Hepatocyte (in vitro differentiated cells): Measurements from ENCODE around the gene GPR61. TPM values are rescaled to one million over a fixed set of nuclear protein-coding genes. Genes with fewer than 3 reads are reported as not detected.

ENCODE experiments used
- DNase-seq: peaks from one replicate; pipeline ENCODE4 v3.0.0-alpha.2; 2016; ENCODE audit warnings: low spot score
- H2AFZ ChIP-seq: fragments of 200-600 bp; sonication (generic); 2 replicates; pipeline ENCODE4 v1.6.0; 2016; ENCODE audit warnings: antibody characterized with exemption, mild to moderate bottlenecking
- H3K27ac ChIP-seq: fragments of 200-600 bp; sonication (generic); 2 replicates; pipeline ENCODE4 v1.5.1; 2016; ENCODE audit warnings: mild to moderate bottlenecking
- H3K27me3 ChIP-seq: fragments of 200-600 bp; sonication (generic); 2 replicates; pipeline ENCODE4 v1.6.1; 2016
- H3K36me3 ChIP-seq: fragments of 200-600 bp; sonication (generic); replicated peaks from 2 replicates; pipeline ENCODE4 v1.5.1; 2016; ENCODE audit warnings: low read depth; ENCODE audit not compliant: insufficient read depth
- H3K4me1 ChIP-seq: fragments of 200-600 bp; sonication (generic); 2 replicates; pipeline ENCODE4 v1.5.1; 2016; ENCODE audit warnings: mild to moderate bottlenecking, moderate library complexity; ENCODE audit not compliant: insufficient read depth
- H3K4me2 ChIP-seq: fragments of 200-600 bp; sonication (generic); 2 replicates; pipeline ENCODE4 v1.6.0; 2016
- H3K4me3 ChIP-seq: fragments of 200-600 bp; sonication (generic); 2 replicates; pipeline ENCODE4 v1.5.1; 2016; ENCODE audit warnings: mild to moderate bottlenecking
- H3K79me2 ChIP-seq: fragments of 200-600 bp; sonication (generic); 2 replicates; pipeline ENCODE4 v1.6.0; 2017; ENCODE audit warnings: mild to moderate bottlenecking
- H3K9me2 ChIP-seq: fragments of 200-600 bp; sonication (generic); replicated peaks from 2 replicates; pipeline ENCODE4 v1.6.0; 2017; ENCODE audit warnings: mild to moderate bottlenecking; ENCODE audit not compliant: insufficient read depth
- H3K9me3 ChIP-seq: fragments of 200-600 bp; sonication (generic); 2 replicates; pipeline ENCODE4 v1.5.1; 2016; ENCODE audit warnings: low read depth, mild to moderate bottlenecking
- H4K20me1 ChIP-seq: fragments of 200-600 bp; sonication (generic); 2 replicates; pipeline ENCODE4 v1.6.0; 2016; ENCODE audit warnings: mild to moderate bottlenecking; ENCODE audit not compliant: insufficient read depth, poor library complexity, severe bottlenecking
- CTCF ChIP-seq: fragments of 200-600 bp; sonication (generic); IDR thresholded peaks from 2 replicates; pipeline ENCODE4 v1.5.1; 2016; ENCODE audit warnings: antibody characterized with exemption, mild to moderate bottlenecking; ENCODE audit not compliant: poor library complexity
- EZH2 ChIP-seq: fragments of 200-600 bp; sonication (generic); IDR thresholded peaks from 2 replicates; pipeline ENCODE4 v1.6.1; 2016; ENCODE audit warnings: antibody characterized with exemption, mild to moderate bottlenecking, borderline replicate concordance
- EZH2phosphoT487 ChIP-seq: fragments of 200-600 bp; sonication (generic); IDR thresholded peaks from one replicate; pipeline ENCODE4 v1.6.1; 2018; ENCODE audit warnings: antibody characterized with exemption, mild to moderate bottlenecking, low read depth, moderate library complexity; ENCODE audit not compliant: unreplicated experiment, severe bottlenecking
- WGBS: methylation state at CpG from one replicate; pipeline ENCODE4 v1.1.6; 2016; ENCODE audit warnings: low lambda C conversion rate; ENCODE audit errors: missing lambda C conversion rate; 5-methylcytosine and 5-hydroxymethylcytosine counted together
- polyA plus RNA-seq: library from polyadenylated mRNA; unstranded; fragments of >200 nt; fragmentation: Nextera tagmentation; extraction: Ambion mirVana; gene quantifications from 2 replicates; pipeline ENCODE4 v1.2.1, GENCODE V29; 2016
- total RNA-seq: library from RNA; depleted of rRNA; stranded (reverse); fragments of >200 nt; gene quantifications from 2 replicates; pipeline ENCODE4 v1.2.3, GENCODE V29; 2014

Gene GPR61
- total RNA-seq: 0.50 TPM in 1 of 2 replicates, not detected in the other
- polyA plus RNA-seq: 0.88 and 1.1 TPM in 2 replicates

GRCh38 chr1:109539676-109540075, at the start of gene GPR61:
TSS of gene GPR61 (plus strand) at chr1:109539872. CDS start at chr1:109543023, 3,151 bp downstream.
- TF ChIP-seq EZH2 (no peak), CTCF (no peak), EZH2phosphoT487 (no peak)
- no peaks in the 10 kb centered on the region for H3K4me1 ChIP-seq
- no peak for DNase-seq
- no peaks in the 10 kb centered on the region for H3K9me2 ChIP-seq
- H3K27me3 ChIP-seq: no peaks in the 10 kb centered on the region
- no peaks in the 10 kb centered on the region for H3K9me3 ChIP-seq
- no peaks in the 10 kb centered on the region for H4K20me1 ChIP-seq
- H3K79me2 ChIP-seq: no peaks in the 10 kb centered on the region
- H2AFZ ChIP-seq: no peak within 1 kb of the TSS
- no peaks in the 10 kb centered on the region for H3K36me3 ChIP-seq
- WGBS: 43% methylated on average over 7 of the region's 7 CpGs
- H3K4me3 ChIP-seq: no peak within 1 kb of the TSS
- H3K27ac ChIP-seq: no peak within 1 kb of the TSS
- H3K4me2 ChIP-seq: no peak within 1 kb of the TSS

GRCh38 chr1:109490029-109490933, 49.4 kb upstream of the GPR61 start:
- Histone ChIP-seq H3K27ac (no peak overlapping the region), H3K4me1 (peaks cover 7% of the 10 kb centered on the region), H4K20me1 (no peaks in the 10 kb centered on the region), H3K4me2 (no peak overlapping the region), H3K9me2 (no peaks in the 10 kb centered on the region), H2AFZ (no peak overlapping the region), H3K27me3 (no peaks in the 10 kb centered on the region), H3K36me3 (no peaks in the 10 kb centered on the region), H3K9me3 (no peaks in the 10 kb centered on the region), H3K4me3 (no peak overlapping the region), H3K79me2 (peaks cover 9% of the 10 kb centered on the region)
- WGBS: 92% methylated on average over 11 of the region's 11 CpGs
- peak; percentile 78 for DNase-seq
- TF ChIP-seq EZH2phosphoT487 (no peak), EZH2 (no peak), CTCF (peak; percentile 75)

GRCh38 chr1:109490934-109491302, 48.8 kb upstream of the GPR61 start:
- no peak for DNase-seq
- H3K36me3 ChIP-seq: no peaks in the 10 kb centered on the region
- H3K4me1 ChIP-seq: peaks cover 7% of the 10 kb centered on the region
- H3K9me2 ChIP-seq: no peaks in the 10 kb centered on the region
- TF ChIP-seq EZH2 (no peak), EZH2phosphoT487 (no peak), CTCF (no peak)
- H3K4me2 ChIP-seq: no peak overlapping the region
- no peaks in the 10 kb centered on the region for H4K20me1 ChIP-seq
- peaks cover 14% of the 10 kb centered on the region for H3K79me2 ChIP-seq
- H2AFZ ChIP-seq: no peak overlapping the region
- H3K27ac ChIP-seq: no peak overlapping the region
- no peaks in the 10 kb centered on the region for H3K27me3 ChIP-seq
- WGBS: 92% methylated on average over 11 of the region's 11 CpGs
- H3K4me3 ChIP-seq: no peak overlapping the region
- no peaks in the 10 kb centered on the region for H3K9me3 ChIP-seq
